GM23338 (cell line): ENCODE data around the gene MAN1C1. TPM values are rescaled to one million over a fixed set of nuclear protein-coding genes. Genes with fewer than 3 reads are reported as not detected.

ENCODE experiments used
- ATAC-seq: fragments of 200-7000 bp; cut with Tn5 transposase; 3 replicates; pipeline ENCODE4 v1.9.1; 2020
- DNase-seq: peaks from one replicate; pipeline ENCODE4 v3.0.0-alpha.2; 2015; ENCODE audit warnings: low spot score
- H2AFZ ChIP-seq: fragments of 200-600 bp; sonication (generic); 2 replicates; pipeline ENCODE4 v1.8.0; 2016; ENCODE audit warnings: antibody characterized with exemption, mild to moderate bottlenecking, moderate library complexity
- H3F3A ChIP-seq: fragments of 200-600 bp; sonication (generic); replicated peaks from 2 replicates; pipeline ENCODE4 v1.8.0; 2017; ENCODE audit warnings: antibody characterized with exemption, mixed run types, low read depth
- H3K27ac ChIP-seq: fragments of 200-600 bp; sonication (generic); 2 replicates; pipeline ENCODE4 v1.6.1; 2016; ENCODE audit warnings: low read depth
- H3K27me3 ChIP-seq: fragments of 200-600 bp; sonication (generic); 2 replicates; pipeline ENCODE4 v1.8.0; 2016; ENCODE audit warnings: mild to moderate bottlenecking, mixed run types, moderate library complexity; ENCODE audit not compliant: insufficient read depth
- H3K36me3 ChIP-seq: fragments of 200-600 bp; sonication (generic); 2 replicates; pipeline ENCODE4 v1.8.0; 2016; ENCODE audit warnings: mild to moderate bottlenecking; ENCODE audit not compliant: insufficient read depth
- H3K4me1 ChIP-seq: fragments of 200-600 bp; sonication (generic); 2 replicates; pipeline ENCODE4 v1.8.0; 2016; ENCODE audit warnings: mild to moderate bottlenecking, moderate library complexity; ENCODE audit not compliant: insufficient read depth
- H3K4me2 ChIP-seq: fragments of 200-600 bp; sonication (generic); 2 replicates; pipeline ENCODE4 v1.7.1; 2017; ENCODE audit warnings: mixed run types
- H3K4me3 ChIP-seq: fragments of 200-600 bp; sonication (generic); 2 replicates; pipeline ENCODE4 v1.6.1; 2016; ENCODE audit warnings: mixed run types
- H3K79me2 ChIP-seq: fragments of 200-600 bp; sonication (generic); replicated peaks from 2 replicates; pipeline ENCODE4 v1.8.0; 2017; ENCODE audit warnings: mild to moderate bottlenecking; ENCODE audit not compliant: insufficient read depth
- H3K9me2 ChIP-seq: fragments of 200-600 bp; sonication (generic); 2 replicates; pipeline ENCODE4 v1.8.0; 2017; ENCODE audit not compliant: insufficient read depth
- H4K20me1 ChIP-seq: fragments of 200-600 bp; sonication (generic); replicated peaks from 2 replicates; pipeline ENCODE4 v1.8.0; 2017; ENCODE audit warnings: mild to moderate bottlenecking; ENCODE audit not compliant: insufficient read depth
- H3K27ac Mint-ChIP-seq: 2 replicates; pipeline ENCODE4 v1.8.0; 2020; ENCODE audit warnings: inconsistent platforms, mild to moderate bottlenecking, moderate library complexity, mixed read lengths
- H3K27me3 Mint-ChIP-seq: 3 replicates; pipeline ENCODE4 v1.8.0; 2022; ENCODE audit warnings: low read depth, mild to moderate bottlenecking, moderate library complexity, mixed read lengths, inconsistent platforms; ENCODE audit not compliant: insufficient read depth, poor library complexity
- H3K36me3 Mint-ChIP-seq: 3 replicates; pipeline ENCODE4 v1.8.0; 2021; ENCODE audit warnings: low read depth, mild to moderate bottlenecking, inconsistent platforms, moderate library complexity, mixed read lengths
- H3K4me1 Mint-ChIP-seq: 3 replicates; pipeline ENCODE4 v1.8.0; 2020; ENCODE audit warnings: mild to moderate bottlenecking, inconsistent platforms, mixed read lengths
- H3K4me3 Mint-ChIP-seq: 3 replicates; pipeline ENCODE4 v1.8.0; 2021; ENCODE audit warnings: moderate library complexity, mild to moderate bottlenecking, inconsistent platforms, mixed read lengths
- H3K9me3 Mint-ChIP-seq: 3 replicates; pipeline ENCODE4 v1.8.0; 2020; ENCODE audit warnings: moderate library complexity, mild to moderate bottlenecking, inconsistent platforms, mixed read lengths
- CREB1 ChIP-seq: fragments of 250-450 bp; sonication (Bioruptor Pico); IDR thresholded peaks from 2 replicates; pipeline ENCODE4 v1.5.0; 2020; ENCODE audit warnings: low read depth, mild to moderate bottlenecking, moderate library complexity
- EZH2 ChIP-seq: fragments of 200-600 bp; sonication (generic); IDR thresholded peaks from one replicate; pipeline ENCODE4 v1.8.0; 2017; ENCODE audit warnings: antibody characterized with exemption, mild to moderate bottlenecking, low read depth; ENCODE audit not compliant: unreplicated experiment
- EZH2phosphoT487 ChIP-seq: fragments of 200-600 bp; sonication (generic); IDR thresholded peaks from one replicate; pipeline ENCODE4 v1.8.1; 2018; ENCODE audit warnings: antibody characterized with exemption; ENCODE audit not compliant: unreplicated experiment
- JUNB ChIP-seq: IDR thresholded peaks from one replicate; pipeline ENCODE4 v1.6.1; 2016; ENCODE audit warnings: antibody characterized with exemption; ENCODE audit not compliant: unreplicated experiment
- NANOG ChIP-seq: IDR thresholded peaks from 2 replicates; pipeline ENCODE4 v1.6.1; 2016; ENCODE audit warnings: antibody characterized with exemption, borderline replicate concordance
- STAT1 ChIP-seq: IDR thresholded peaks from one replicate; pipeline ENCODE4 v1.6.1; 2016; ENCODE audit warnings: antibody characterized with exemption; ENCODE audit not compliant: unreplicated experiment
- ZNF114 ChIP-seq: fragments of 250-450 bp; sonication (Bioruptor Pico); IDR thresholded peaks from 2 replicates; pipeline ENCODE4 v1.5.0; 2020; ENCODE audit warnings: mild to moderate bottlenecking, moderate library complexity
- ZNF331 ChIP-seq: fragments of 250-450 bp; sonication (Bioruptor Pico); IDR thresholded peaks from 2 replicates; pipeline ENCODE4 v1.5.0; 2020; ENCODE audit warnings: low read depth, mild to moderate bottlenecking, moderate library complexity
- polyA plus RNA-seq: library from polyadenylated mRNA; unstranded; fragments of >200 nt; fragmentation: Nextera tagmentation; extraction: Ambion mirVana; gene quantifications from 2 replicates; pipeline ENCODE4 v1.2.1, GENCODE V29; 2016
- total RNA-seq: library from RNA; depleted of rRNA; stranded (reverse); fragments of >200 nt; shearing (Covaris generic); gene quantifications from 2 replicates; pipeline ENCODE4 v1.2.3, GENCODE V29; 2014
- TF ChIP-seq, protein P1 (sequence below): IDR thresholded peaks from 2 replicates; pipeline ENCODE4 v1.6.1; 2016; ENCODE audit warnings: antibody characterized with exemption
- TF ChIP-seq, protein P2 (sequence below): IDR thresholded peaks from one replicate; pipeline ENCODE4 v1.6.1; 2018; ENCODE audit warnings: antibody characterized with exemption; ENCODE audit not compliant: unreplicated experiment
- TF ChIP-seq, protein P3 (sequence below), 2 experiments: fragments of 200-600 bp in 1 of 2; sonication (generic) in 1 of 2; conservative IDR thresholded peaks; 2 replicates each; pipeline versions ENCODE4 v1.5.1 to v1.6.1; 2016 to 2017; ENCODE audit warnings: antibody characterized with exemption in 2 of 2, low read depth in 2 of 2, mild to moderate bottlenecking in 2 of 2, moderate library complexity in 1 of 2

MAN1C1 gene
- total and polyA plus RNA-seq, 2 experiments from 2014 or later = 5.4 to 13.6 TPM

GRCh38 chr1:25703671-25704266 is 87.2 kb downstream of the MAN1C1 start:
- Histone ChIP-seq H2AFZ (no peak overlapping the region), H3F3A (0 out of 2 replicates have a peak, but pooled peaks cover 7% of the 10 kb centered on the region), H3K27ac (no peak overlapping the region), H3K79me2 (no peaks in the 10 kb centered on the region), H3K4me2 (no peak overlapping the region), H3K4me1 (peaks cover 58% of the 10 kb centered on the region), H3K27me3 (no peaks in the 10 kb centered on the region), H3K9me2 (no peaks in the 10 kb centered on the region), H3K36me3 (no peaks in the 10 kb centered on the region), H3K4me3 (no peak overlapping the region), H4K20me1 (no peaks in the 10 kb centered on the region)
- DNase-seq (no peak), ATAC-seq (no peak)
- no peaks in the 10 kb centered on the region; the same call in 2 of the 3 replicates for H3K9me3 Mint-ChIP-seq
- no peak overlapping the region; the same call in 2 of the 3 replicates for H3K4me3 Mint-ChIP-seq
- no peaks in the 10 kb centered on the region for H3K36me3 Mint-ChIP-seq
- H3K4me1 Mint-ChIP-seq = peaks cover 71% of the 10 kb centered on the region
- H3K27ac Mint-ChIP-seq = peak overlapping the region; percentile 14; the same call in 1 of the 2 replicates
- TF ChIP-seq EZH2 (no peak), EZH2phosphoT487 (no peak), ZNF114 (no peak), JUNB (no peak), ZNF331 (CRISPR knock-in tag) (no peak), CREB1 (CRISPR knock-in tag) (no peak)
- TF ChIP-seq, protein P1, sequence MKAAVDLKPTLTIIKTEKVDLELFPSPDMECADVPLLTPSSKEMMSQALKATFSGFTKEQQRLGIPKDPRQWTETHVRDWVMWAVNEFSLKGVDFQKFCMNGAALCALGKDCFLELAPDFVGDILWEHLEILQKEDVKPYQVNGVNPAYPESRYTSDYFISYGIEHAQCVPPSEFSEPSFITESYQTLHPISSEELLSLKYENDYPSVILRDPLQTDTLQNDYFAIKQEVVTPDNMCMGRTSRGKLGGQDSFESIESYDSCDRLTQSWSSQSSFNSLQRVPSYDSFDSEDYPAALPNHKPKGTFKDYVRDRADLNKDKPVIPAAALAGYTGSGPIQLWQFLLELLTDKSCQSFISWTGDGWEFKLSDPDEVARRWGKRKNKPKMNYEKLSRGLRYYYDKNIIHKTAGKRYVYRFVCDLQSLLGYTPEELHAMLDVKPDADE = no peak
- peaks cover 5% of the 10 kb centered on the region for H3K27me3 Mint-ChIP-seq

DNA sequence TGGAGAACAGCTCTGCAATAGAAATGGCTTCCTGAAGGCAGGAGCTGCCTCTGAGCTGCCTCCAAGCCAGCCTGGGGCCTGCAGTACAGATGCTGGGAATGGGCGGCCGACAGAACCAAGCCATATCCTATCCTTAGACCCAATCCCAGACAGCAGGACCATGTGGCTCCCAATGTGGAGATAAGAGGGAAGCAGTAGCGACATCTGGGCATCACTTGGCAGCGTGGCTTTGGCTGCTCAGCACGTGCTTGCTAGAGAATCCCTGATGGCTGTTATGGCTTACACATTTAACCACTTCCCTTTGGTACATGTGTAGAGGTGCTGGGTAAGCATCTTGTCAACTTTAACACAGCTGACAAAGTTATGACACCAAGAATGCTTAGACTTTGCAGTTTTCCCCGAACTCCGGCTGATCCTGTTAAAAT is 87.7 kb downstream of the MAN1C1 start:
- Histone ChIP-seq H3K4me2 (no peak overlapping the region), H3K27ac (no peak overlapping the region), H3K9me2 (no peaks in the 10 kb centered on the region), H3K27me3 (no peaks in the 10 kb centered on the region), H3K36me3 (no peaks in the 10 kb centered on the region), H3F3A (0 out of 2 replicates have a peak, but pooled peaks cover 7% of the 10 kb centered on the region), H2AFZ (no peak overlapping the region), H3K4me1 (peaks cover 60% of the 10 kb centered on the region), H3K4me3 (no peak overlapping the region), H3K79me2 (no peaks in the 10 kb centered on the region), H4K20me1 (no peaks in the 10 kb centered on the region)
- Mint-ChIP-seq H3K36me3 (no peaks in the 10 kb centered on the region), H3K27me3 (peaks cover 5% of the 10 kb centered on the region), H3K4me1 (peaks cover 76% of the 10 kb centered on the region), H3K9me3 (no peaks in the 10 kb centered on the region; the same call in 2 of the 3 replicates), H3K27ac (peak overlapping the region; percentile 14; the same call in 1 of the 2 replicates), H3K4me3 (no peak overlapping the region)
- no peak for ATAC-seq
- no peak for DNase-seq
- TF ChIP-seq, protein P2, sequence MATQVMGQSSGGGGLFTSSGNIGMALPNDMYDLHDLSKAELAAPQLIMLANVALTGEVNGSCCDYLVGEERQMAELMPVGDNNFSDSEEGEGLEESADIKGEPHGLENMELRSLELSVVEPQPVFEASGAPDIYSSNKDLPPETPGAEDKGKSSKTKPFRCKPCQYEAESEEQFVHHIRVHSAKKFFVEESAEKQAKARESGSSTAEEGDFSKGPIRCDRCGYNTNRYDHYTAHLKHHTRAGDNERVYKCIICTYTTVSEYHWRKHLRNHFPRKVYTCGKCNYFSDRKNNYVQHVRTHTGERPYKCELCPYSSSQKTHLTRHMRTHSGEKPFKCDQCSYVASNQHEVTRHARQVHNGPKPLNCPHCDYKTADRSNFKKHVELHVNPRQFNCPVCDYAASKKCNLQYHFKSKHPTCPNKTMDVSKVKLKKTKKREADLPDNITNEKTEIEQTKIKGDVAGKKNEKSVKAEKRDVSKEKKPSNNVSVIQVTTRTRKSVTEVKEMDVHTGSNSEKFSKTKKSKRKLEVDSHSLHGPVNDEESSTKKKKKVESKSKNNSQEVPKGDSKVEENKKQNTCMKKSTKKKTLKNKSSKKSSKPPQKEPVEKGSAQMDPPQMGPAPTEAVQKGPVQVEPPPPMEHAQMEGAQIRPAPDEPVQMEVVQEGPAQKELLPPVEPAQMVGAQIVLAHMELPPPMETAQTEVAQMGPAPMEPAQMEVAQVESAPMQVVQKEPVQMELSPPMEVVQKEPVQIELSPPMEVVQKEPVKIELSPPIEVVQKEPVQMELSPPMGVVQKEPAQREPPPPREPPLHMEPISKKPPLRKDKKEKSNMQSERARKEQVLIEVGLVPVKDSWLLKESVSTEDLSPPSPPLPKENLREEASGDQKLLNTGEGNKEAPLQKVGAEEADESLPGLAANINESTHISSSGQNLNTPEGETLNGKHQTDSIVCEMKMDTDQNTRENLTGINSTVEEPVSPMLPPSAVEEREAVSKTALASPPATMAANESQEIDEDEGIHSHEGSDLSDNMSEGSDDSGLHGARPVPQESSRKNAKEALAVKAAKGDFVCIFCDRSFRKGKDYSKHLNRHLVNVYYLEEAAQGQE = no peak
- no peak for TF ChIP-seq NANOG
- TF ChIP-seq JUNB = no peak
- TF ChIP-seq, protein P3, sequence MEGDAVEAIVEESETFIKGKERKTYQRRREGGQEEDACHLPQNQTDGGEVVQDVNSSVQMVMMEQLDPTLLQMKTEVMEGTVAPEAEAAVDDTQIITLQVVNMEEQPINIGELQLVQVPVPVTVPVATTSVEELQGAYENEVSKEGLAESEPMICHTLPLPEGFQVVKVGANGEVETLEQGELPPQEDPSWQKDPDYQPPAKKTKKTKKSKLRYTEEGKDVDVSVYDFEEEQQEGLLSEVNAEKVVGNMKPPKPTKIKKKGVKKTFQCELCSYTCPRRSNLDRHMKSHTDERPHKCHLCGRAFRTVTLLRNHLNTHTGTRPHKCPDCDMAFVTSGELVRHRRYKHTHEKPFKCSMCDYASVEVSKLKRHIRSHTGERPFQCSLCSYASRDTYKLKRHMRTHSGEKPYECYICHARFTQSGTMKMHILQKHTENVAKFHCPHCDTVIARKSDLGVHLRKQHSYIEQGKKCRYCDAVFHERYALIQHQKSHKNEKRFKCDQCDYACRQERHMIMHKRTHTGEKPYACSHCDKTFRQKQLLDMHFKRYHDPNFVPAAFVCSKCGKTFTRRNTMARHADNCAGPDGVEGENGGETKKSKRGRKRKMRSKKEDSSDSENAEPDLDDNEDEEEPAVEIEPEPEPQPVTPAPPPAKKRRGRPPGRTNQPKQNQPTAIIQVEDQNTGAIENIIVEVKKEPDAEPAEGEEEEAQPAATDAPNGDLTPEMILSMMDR (conservative IDR thresholded peaks at IDR 0.05; ENCODE audit: low read depth in 2 of 2) = no peak
- TF ChIP-seq, protein P1 = no peak
- no peak for TF ChIP-seq EZH2phosphoT487
- no peak for TF ChIP-seq STAT1
- TF ChIP-seq CREB1 (CRISPR knock-in tag) = no peak
- TF ChIP-seq ZNF114 = no peak
